H1 (cell line): Measurements from ENCODE around the gene PAX6. TPM values are rescaled to one million over a fixed set of nuclear protein-coding genes. Genes with fewer than 3 reads are reported as not detected.

Experiments used
- CTCF ChIA-PET: fragments of 300-600 bp; sonication (Branson Sonifier 250); formaldehyde crosslinking; loops from one replicate; lab custom pipeline; 2021; ENCODE audit not compliant: partially characterized antibody; lab: Charles Lee
- POLR2A ChIA-PET: fragments of 300-600 bp; sonication (Branson Sonifier 250); formaldehyde crosslinking; loops from one replicate; lab custom pipeline; 2021; ENCODE audit warnings: inconsistent platforms; ENCODE audit not compliant: partially characterized antibody; lab: Charles Lee
- DNase-seq, 2 experiments: peaks; one replicate each; pipeline versions ENCODE4 v3.0.0 to v3.0.0-alpha.2; 2010 to 2022; ENCODE audit warnings: low spot score in 2 of 2, low read depth in 1 of 2, mixed read lengths in 1 of 2
- FAIRE-seq: peaks from 2 replicates; lab custom pipeline; 2011; peaks lifted over from hg19 to GRCh38; lab: Jason Lieb, UNC
- H2AFZ ChIP-seq: 2 replicates; pipeline ENCODE4 v1.8.1; 2012; ENCODE audit warnings: low read length, inconsistent platforms
- H2AK5ac ChIP-seq: 2 replicates; pipeline ENCODE4 v1.6.1; 2013; ENCODE audit warnings: low read depth, low read length
- H2BK120ac ChIP-seq: replicated peaks from 2 replicates; pipeline ENCODE3; 2013; ENCODE audit warnings: low read depth, low read length, inconsistent platforms
- H2BK12ac ChIP-seq: 2 replicates; pipeline ENCODE4 v1.6.1; 2013; ENCODE audit warnings: low read depth, low read length
- H2BK15ac ChIP-seq: 2 replicates; pipeline ENCODE4 v1.6.1; 2013; ENCODE audit warnings: low read length
- H2BK20ac ChIP-seq: 2 replicates; pipeline ENCODE4 v1.6.1; 2013; ENCODE audit warnings: low read length
- H2BK5ac ChIP-seq: 2 replicates; pipeline ENCODE4 v1.6.1; 2013; ENCODE audit warnings: low read depth, low read length
- H3K14ac ChIP-seq: 2 replicates; pipeline ENCODE4 v1.6.1; 2013; ENCODE audit warnings: inconsistent platforms; ENCODE audit not compliant: insufficient read length
- H3K18ac ChIP-seq: 2 replicates; pipeline ENCODE4 v1.6.1; 2013; ENCODE audit warnings: low read length; ENCODE audit errors: extremely low read depth
- H3K23ac ChIP-seq: 2 replicates; pipeline ENCODE4 v1.6.1; 2013; ENCODE audit warnings: inconsistent platforms; ENCODE audit not compliant: insufficient read length
- H3K23me2 ChIP-seq: 2 replicates; pipeline ENCODE4 v1.6.1; 2013; ENCODE audit warnings: low read depth, low read length
- H3K27ac ChIP-seq: 2 replicates; pipeline ENCODE4 v1.6.1; 2011; ENCODE audit warnings: low read depth, low read length, inconsistent platforms
- H3K27me3 ChIP-seq, 4 experiments: replicated peaks in 1 of 4; 1 replicate in 1 of 4; 2 replicates in 3 of 4; pipeline versions ENCODE4 v1.6.1 to v1.8.1; 2011 to 2013; ENCODE audit warnings: low read length in 3 of 4, mild to moderate bottlenecking in 3 of 4, inconsistent platforms in 2 of 4, mixed read lengths in 2 of 4, moderate library complexity in 1 of 4; ENCODE audit not compliant: control insufficient read depth in 3 of 4, insufficient read depth in 3 of 4; ENCODE audit errors: extremely low read depth in 1 of 4
- H3K36me3 ChIP-seq, 4 experiments: 2 replicates each; pipeline versions ENCODE4 v1.6.1 to v1.8.1; 2011 to 2013; ENCODE audit warnings: mild to moderate bottlenecking in 4 of 4, low read length in 3 of 4, moderate library complexity in 2 of 4, control low read depth in 1 of 4, inconsistent platforms in 1 of 4; ENCODE audit not compliant: insufficient read depth in 4 of 4, control insufficient read depth in 2 of 4
- H3K4ac ChIP-seq: replicated peaks from 2 replicates; pipeline ENCODE3; 2013; ENCODE audit warnings: low read length, low read depth, mixed read lengths, inconsistent platforms; ENCODE audit not compliant: insufficient read length
- H3K4me1 ChIP-seq, 4 experiments: replicated peaks in 1 of 4; 1 replicate in 1 of 4; 2 replicates in 3 of 4; pipeline versions ENCODE4 v1.6.1 to v1.8.1; 2011 to 2013; ENCODE audit warnings: low read length in 3 of 4, inconsistent platforms in 2 of 4, mixed read lengths in 1 of 4; ENCODE audit not compliant: insufficient read depth in 4 of 4, control insufficient read depth in 3 of 4
- H3K4me2 ChIP-seq, 2 experiments: 2 replicates each; pipeline versions ENCODE4 v1.6.1 to v1.8.1; 2011 to 2013; ENCODE audit warnings: low read depth in 2 of 2, low read length in 2 of 2, control low read depth in 1 of 2, inconsistent platforms in 1 of 2, mild to moderate bottlenecking in 1 of 2; ENCODE audit not compliant: insufficient read depth in 1 of 2
- H3K4me3 ChIP-seq, 4 experiments: fragments of 200-600, 300-600 bp in 1 of 4; sonication (generic), shearing (Covaris generic), sonication (Bioruptor Twin) in 1 of 4; 2 replicates each; pipeline versions ENCODE4 v1.5.1 to v1.8.1; 2011 to 2016; ENCODE audit warnings: low read length in 4 of 4, low read depth in 3 of 4, control low read depth in 2 of 4, inconsistent platforms in 2 of 4, mild to moderate bottlenecking in 2 of 4, mixed read lengths in 1 of 4, moderate library complexity in 1 of 4; ENCODE audit not compliant: insufficient read depth in 2 of 4; ENCODE audit errors: extremely low read depth in 1 of 4
- H3K56ac ChIP-seq: replicated peaks from 2 replicates; pipeline ENCODE3; 2013; ENCODE audit warnings: low read depth, mild to moderate bottlenecking, mixed read lengths, low read length, inconsistent platforms; ENCODE audit not compliant: insufficient read length
- H3K79me1 ChIP-seq: 2 replicates; pipeline ENCODE4 v1.6.1; 2013; ENCODE audit warnings: low read depth, low read length, control low read depth
- H3K79me2 ChIP-seq, 2 experiments: 2 replicates each; pipeline versions ENCODE4 v1.6.1 to v1.8.1; 2012 to 2013; ENCODE audit warnings: low read length in 2 of 2, mild to moderate bottlenecking in 2 of 2, inconsistent platforms in 1 of 2; ENCODE audit not compliant: insufficient read depth in 2 of 2, control insufficient read depth in 1 of 2
- H3K9ac ChIP-seq, 4 experiments: replicated peaks in 1 of 4; 1 replicate in 1 of 4; 2 replicates in 3 of 4; pipeline versions ENCODE4 v1.6.1 to v1.8.1; 2011 to 2013; ENCODE audit warnings: low read depth in 3 of 4, low read length in 3 of 4, control low read depth in 2 of 4, mild to moderate bottlenecking in 2 of 4, moderate library complexity in 2 of 4, inconsistent platforms in 1 of 4; ENCODE audit errors: extremely low read depth in 1 of 4
- H3K9me3 ChIP-seq, 2 experiments: 2 replicates each; pipeline versions ENCODE4 v1.6.1 to v1.8.1; 2012 to 2013; ENCODE audit warnings: mild to moderate bottlenecking in 2 of 2, moderate library complexity in 2 of 2, control low read depth in 1 of 2, inconsistent platforms in 1 of 2, low read depth in 1 of 2, low read length in 1 of 2, mixed read lengths in 1 of 2; ENCODE audit not compliant: insufficient read depth in 2 of 2
- H4K20me1 ChIP-seq, 2 experiments: replicated peaks in 1 of 2; 2 replicates each; pipeline versions ENCODE3 to v1.8.1; 2011 to 2013; ENCODE audit warnings: inconsistent platforms in 2 of 2, low read length in 2 of 2, mild to moderate bottlenecking in 1 of 2; ENCODE audit not compliant: insufficient read depth in 2 of 2, control insufficient read depth in 1 of 2
- H4K5ac ChIP-seq: 2 replicates; pipeline ENCODE4 v1.6.1; 2013; ENCODE audit warnings: low read length, low read depth, mixed read lengths, inconsistent platforms; ENCODE audit not compliant: insufficient read length
- H4K8ac ChIP-seq: 2 replicates; pipeline ENCODE4 v1.8.0; 2013; ENCODE audit warnings: mild to moderate bottlenecking, moderate library complexity, low read length, inconsistent platforms; ENCODE audit not compliant: insufficient read depth; ENCODE audit errors: extremely low read depth
- H4K91ac ChIP-seq: replicated peaks from 2 replicates; pipeline ENCODE3; 2013; ENCODE audit warnings: low read length, mixed read lengths, inconsistent platforms; ENCODE audit not compliant: insufficient read length
- ATF2 ChIP-seq: IDR thresholded peaks from 2 replicates; pipeline ENCODE4 v1.6.1; 2012; ENCODE audit warnings: low read length, inconsistent platforms
- EZH2 ChIP-seq: fragments of 200-600 bp; sonication (generic); IDR thresholded peaks from 2 replicates; pipeline ENCODE4 v1.7.1; 2012; ENCODE audit warnings: low read depth, mild to moderate bottlenecking, moderate library complexity, low read length, inconsistent platforms; ENCODE audit not compliant: severe bottlenecking
- RNF2 ChIP-seq: fragments of 200-900, 300-1000 bp; sonication (generic); IDR thresholded peaks from 2 replicates; pipeline ENCODE4 v1.7.1; 2016; ENCODE audit warnings: borderline replicate concordance, low read depth, mild to moderate bottlenecking, antibody characterized with exemption, low read length; ENCODE audit not compliant: poor library complexity, severe bottlenecking; ENCODE audit errors: missing control alignments
- SIN3A ChIP-seq, 2 experiments: IDR thresholded peaks in 1 of 2; conservative IDR thresholded peaks in 1 of 2; 2 replicates each; pipeline ENCODE4 v1.6.1; 2011 to 2012; ENCODE audit warnings: low read length in 2 of 2, improper control_type of control experiment in 1 of 2, low read depth in 1 of 2, mild to moderate bottlenecking in 1 of 2
- SUZ12 ChIP-seq: fragments of 200-600 bp; sonication (generic); IDR thresholded peaks from 2 replicates; pipeline ENCODE4 v1.6.1; 2012; ENCODE audit warnings: mild to moderate bottlenecking, inconsistent platforms, low read length, moderate library complexity, mixed read lengths
- WGBS, 2 experiments: shearing (Covaris generic) in 1 of 2; methylation state at CpG; one replicate each; pipeline versions ENCODE4 v1.1.6 to v1.1.7; 2013 to 2015; ENCODE audit warnings: low lambda C conversion rate in 2 of 2, mixed read lengths in 2 of 2, inconsistent platforms in 1 of 2, low coverage in 1 of 2, missing lambda C conversion rate in 1 of 2; ENCODE audit not compliant: insufficient replicate concordance in 2 of 2, insufficient coverage in 1 of 2, insufficient read length in 1 of 2; ENCODE audit errors: extremely low coverage in 1 of 2, missing lambda C conversion rate in 1 of 2; 5-methylcytosine and 5-hydroxymethylcytosine counted together
- polyA plus RNA-seq, 7 experiments: library from polyadenylated mRNA; depleted of rRNA in 3 of 7; stranded (reverse) in 5 of 7; unstranded in 2 of 7; fragments of >200 nt in 5 of 7; fragments of 200-250 nt in 2 of 7; gene quantifications; 1 replicate in 5 of 7; 2 replicates in 1 of 7; 4 replicates in 1 of 7; pipeline versions ENCODE4 v1.2.1 to v1.2.3, GENCODE V29; 2011 to 2013; ENCODE audit warnings: missing spikeins in 2 of 7, mixed read lengths in 2 of 7
- total RNA-seq: library from RNA; stranded (reverse); fragmentation: NEBNext Ultra II Directional; extraction: Animal tissue kit (Norgen Biotek cat#: 25700); gene quantifications from 2 replicates; pipeline ENCODE4 v1.2.1, GENCODE V29; 2021

Gene PAX6
- total and polyA plus RNA-seq, 2 of the 8 experiments (the other 6 are each of a cell fraction or from before 2014, with no cell fraction given): 0.30 to 0.65 TPM

DNA sequence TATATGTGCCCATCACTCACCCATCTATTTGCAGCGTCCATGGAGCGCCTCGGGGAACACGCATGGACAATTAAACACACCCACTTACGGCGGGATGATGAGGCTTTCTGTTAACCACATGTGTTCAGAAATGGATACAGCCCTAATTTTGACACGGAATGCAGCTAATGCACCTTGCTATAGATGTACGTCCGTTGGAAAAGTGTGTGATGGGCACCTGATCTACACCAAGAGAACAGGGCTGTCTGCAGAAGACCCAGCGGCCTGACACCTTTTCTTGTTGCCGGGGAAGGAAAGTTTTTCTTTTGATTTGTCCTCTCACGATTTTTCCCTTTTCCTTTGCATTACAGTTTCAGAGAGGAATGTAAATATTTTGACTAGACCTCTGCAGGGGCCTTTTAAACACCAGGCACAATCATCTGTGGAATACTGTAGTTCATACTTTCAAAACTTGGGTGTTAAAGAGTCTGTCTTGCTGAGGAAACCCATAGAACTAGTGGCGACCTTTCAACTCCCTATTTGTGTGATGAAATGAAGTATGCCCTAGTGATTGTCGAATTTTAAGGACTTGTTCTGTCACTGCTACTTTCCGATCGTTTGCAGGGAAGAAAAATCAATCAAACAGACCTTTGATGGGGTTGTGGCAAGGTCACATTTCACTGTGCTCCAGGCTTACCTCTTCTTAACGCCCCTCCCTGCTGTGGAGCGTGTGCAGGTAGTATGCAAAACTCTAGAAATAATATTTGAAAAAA is 16.5 kb upstream of the PAX6 start:
- TF ChIP-seq EZH2 (peak; percentile 52), RNF2 (peak; percentile 81), ATF2 (no peak), SIN3A (conservative IDR thresholded peaks at IDR 0.05 in 1 of 2, IDR thresholded peaks at IDR 0.05 in 1 of 2; ENCODE audit: low read depth in 1 of 2, low read length in 2 of 2) (no peak), SUZ12 (peak; percentile 76; the same call in 1 of the 2 replicates)
- ChIA-PET POLR2A (no interaction called here), CTCF (no interaction called here)
- Histone ChIP-seq H3K79me1 (no peaks in the 10 kb centered on the region), H3K4ac (no peak overlapping the region), H3K27me3 (peaks cover 36 to 62% (median 53%) of the 10 kb centered on the region in 4 experiments), H4K8ac (no peak overlapping the region), H2BK120ac (no peak overlapping the region), H3K27ac (no peak overlapping the region), H3K4me3 (peak overlapping the region; percentile 24 to 58 (median 37)), H3K79me2 (no peaks in the 10 kb centered on the region), H2AFZ (no peak overlapping the region), H4K5ac (no peak overlapping the region), H4K91ac (no peak overlapping the region), H2AK5ac (no peak overlapping the region), H3K36me3 (no peaks in the 10 kb centered on the region; a peak in 1 of 8 replicates), H3K4me2 (peak overlapping the region; percentile 65 to 68), H3K23ac (no peak overlapping the region), H3K9ac (no peak overlapping the region), H4K20me1 (peaks cover 0 to 2% of the 10 kb centered on the region in 2 experiments), H3K23me2 (peaks cover 6% of the 10 kb centered on the region; the same call in 1 of the 2 replicates), H2BK12ac (no peak overlapping the region), H2BK20ac (no peak overlapping the region), H2BK5ac (no peak overlapping the region), H3K4me1 (peaks cover 24 to 36% (median 29%) of the 10 kb centered on the region in 4 experiments), H3K9me3 (no peaks in the 10 kb centered on the region), H3K18ac (no peak overlapping the region), H2BK15ac (0 out of 2 replicates have a peak overlapping the region, but pooled peaks have one; percentile 65), H3K56ac (no peak overlapping the region), H3K14ac (no peak overlapping the region)
- 4% methylated on average over 18 of the region's 18 CpGs; no CpG with 5 or more reads in 1 of the 2 experiments for WGBS, 2 experiments
- FAIRE-seq (no peak), DNase-seq (no peak)
